Smooth muscle cell (in vitro differentiated cells): ENCODE results near the gene TDRD1. TPM values are rescaled to one million over a fixed set of nuclear protein-coding genes. Genes with fewer than 3 reads are reported as not detected.

Experiments used
- DNase-seq: peaks from one replicate; lab custom pipeline; 2025; ENCODE audit not compliant: unreplicated experiment; lab: John Stamatoyannopoulos, UW
- H2AFZ ChIP-seq: fragments of 200-600 bp; sonication (generic); 2 replicates; pipeline ENCODE4 v1.6.0; 2016; ENCODE audit warnings: antibody characterized with exemption, low read depth, mild to moderate bottlenecking
- H3F3A ChIP-seq: fragments of 200-600 bp; sonication (generic); 2 replicates; pipeline ENCODE4 v1.6.0; 2017; ENCODE audit warnings: antibody characterized with exemption, low read depth
- H3K27ac ChIP-seq: fragments of 200-600 bp; sonication (generic); 2 replicates; pipeline ENCODE4 v1.5.1; 2016; ENCODE audit warnings: low read depth, mild to moderate bottlenecking
- H3K27me3 ChIP-seq: fragments of 200-600 bp; sonication (generic); 2 replicates; pipeline ENCODE4 v1.6.1; 2016; ENCODE audit warnings: low read depth, mild to moderate bottlenecking
- H3K36me3 ChIP-seq: fragments of 200-600 bp; sonication (generic); 2 replicates; pipeline ENCODE4 v1.5.1; 2016; ENCODE audit warnings: low read depth
- H3K4me1 ChIP-seq: fragments of 200-600 bp; sonication (generic); 2 replicates; pipeline ENCODE4 v1.5.1; 2016; ENCODE audit warnings: low read depth
- H3K4me2 ChIP-seq: fragments of 200-600 bp; sonication (generic); 2 replicates; pipeline ENCODE4 v1.6.0; 2016; ENCODE audit warnings: mild to moderate bottlenecking
- H3K4me3 ChIP-seq: fragments of 200-600 bp; sonication (generic); 2 replicates; pipeline ENCODE4 v1.5.1; 2016; ENCODE audit warnings: mild to moderate bottlenecking
- H3K79me2 ChIP-seq: fragments of 200-600 bp; sonication (generic); 2 replicates; pipeline ENCODE4 v1.6.0; 2016; ENCODE audit warnings: low read depth, mild to moderate bottlenecking
- H3K9ac ChIP-seq: fragments of 200-600 bp; sonication (generic); 2 replicates; pipeline ENCODE4 v1.6.0; 2016; ENCODE audit warnings: low read depth
- H3K9me3 ChIP-seq: fragments of 200-600 bp; sonication (generic); replicated peaks from 2 replicates; pipeline ENCODE4 v1.5.1; 2016; ENCODE audit warnings: low read depth
- H4K20me1 ChIP-seq: fragments of 200-600 bp; sonication (generic); 2 replicates; pipeline ENCODE4 v1.6.0; 2016; ENCODE audit warnings: low read depth
- CTCF ChIP-seq: fragments of 200-600 bp; sonication (generic); IDR thresholded peaks from 2 replicates; pipeline ENCODE4 v1.5.1; 2017; ENCODE audit warnings: borderline replicate concordance, mild to moderate bottlenecking, antibody characterized with exemption; ENCODE audit not compliant: insufficient read depth, poor library complexity, severe bottlenecking
- WGBS: methylation state at CpG from one replicate; pipeline ENCODE4 v1.1.7; 2016; ENCODE audit warnings: low lambda C conversion rate; 5-methylcytosine and 5-hydroxymethylcytosine counted together
- polyA plus RNA-seq: library from polyadenylated mRNA; unstranded; fragments of >200 nt; fragmentation: Nextera tagmentation; extraction: Ambion mirVana; gene quantifications from 2 replicates; pipeline ENCODE4 v1.2.1, GENCODE V29; 2016
- total RNA-seq: library from RNA; depleted of rRNA; stranded (reverse); fragments of >200 nt; gene quantifications from 2 replicates; pipeline ENCODE4 v1.2.3, GENCODE V29; 2014

Gene TDRD1
- total and polyA plus RNA-seq, 2 experiments from 2014 or later: not detected

- Histone ChIP-seq H3F3A (no peaks in the 10 kb centered on the region), H3K9ac (no peak overlapping the region), H3K9me3 (no peaks in the 10 kb centered on the region), H2AFZ (no peak overlapping the region), H3K4me1 (peaks cover 7% of the 10 kb centered on the region), H3K79me2 (no peaks in the 10 kb centered on the region), H3K4me3 (peak overlapping the region; percentile 45), H3K27ac (no peak overlapping the region), H4K20me1 (no peaks in the 10 kb centered on the region), H3K36me3 (no peaks in the 10 kb centered on the region), H3K27me3 (peaks cover 82% of the 10 kb centered on the region), H3K4me2 (peak overlapping the region; percentile 87)
- TF ChIP-seq CTCF: no peak
- DNase-seq: no peak
- WGBS: 46% methylated on average over 11 of the region's 11 CpGs
These were observed 60.8 kb downstream of the TDRD1 start for GRCh38 chr10:114239994-114240345.

- Histone ChIP-seq H3K9me3 (no peaks in the 10 kb centered on the region), H3K27me3 (peaks cover 71% of the 10 kb centered on the region), H3K36me3 (no peaks in the 10 kb centered on the region), H3K27ac (no peak overlapping the region), H3K4me2 (no peak overlapping the region), H3K79me2 (no peaks in the 10 kb centered on the region), H3F3A (no peaks in the 10 kb centered on the region), H4K20me1 (no peaks in the 10 kb centered on the region), H3K9ac (no peak overlapping the region), H2AFZ (no peak overlapping the region), H3K4me1 (peaks cover 9% of the 10 kb centered on the region), H3K4me3 (no peak overlapping the region)
- DNase-seq: no peak
- WGBS: 90% methylated on average over 9 of the region's 9 CpGs
- no peak for TF ChIP-seq CTCF
These were observed 63.1 kb downstream of the TDRD1 start for GRCh38 chr10:114242235-114242634.

- no peaks in the 10 kb centered on the region for H3F3A ChIP-seq
- TF ChIP-seq CTCF: no peak
- H3K9ac ChIP-seq: no peak overlapping the region
- no peak for DNase-seq
- H3K9me3 ChIP-seq: no peaks in the 10 kb centered on the region
- no peak overlapping the region for H3K27ac ChIP-seq
- no peaks in the 10 kb centered on the region for H3K79me2 ChIP-seq
- peaks cover 57% of the 10 kb centered on the region for H3K27me3 ChIP-seq
- H2AFZ ChIP-seq: no peak overlapping the region
- no peaks in the 10 kb centered on the region for H3K36me3 ChIP-seq
- H4K20me1 ChIP-seq: no peaks in the 10 kb centered on the region
- H3K4me3 ChIP-seq: no peak overlapping the region
- peaks cover 9% of the 10 kb centered on the region for H3K4me1 ChIP-seq
- H3K4me2 ChIP-seq: no peak overlapping the region
- WGBS: 76% methylated on average over 9 of the region's 9 CpGs
These were observed 64.5 kb downstream of the TDRD1 start for GRCh38 chr10:114243661-114244060.

DNA sequence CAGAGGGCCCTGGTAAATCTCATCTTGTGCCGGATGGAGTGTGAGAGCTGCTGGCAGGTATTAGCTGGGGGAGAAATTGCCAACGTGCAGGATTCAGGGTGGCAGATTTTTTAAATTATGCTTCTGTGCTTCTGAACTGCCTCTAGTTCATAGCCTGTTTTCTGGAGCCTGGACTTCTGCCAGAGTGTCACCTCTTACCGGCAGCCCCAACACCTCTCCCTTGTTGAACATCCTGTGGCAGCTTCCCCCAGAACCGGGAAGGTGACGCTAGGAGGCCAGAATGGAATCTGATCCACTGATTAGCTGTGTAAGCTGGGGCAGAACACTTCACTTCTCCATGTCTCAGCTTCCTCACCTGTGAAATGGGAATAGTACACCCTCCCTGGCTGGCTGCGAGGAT lies 65.0 kb downstream of the TDRD1 start:
- H3F3A ChIP-seq: no peaks in the 10 kb centered on the region
- no peak overlapping the region for H2AFZ ChIP-seq
- H3K36me3 ChIP-seq: no peaks in the 10 kb centered on the region
- no peak overlapping the region for H3K4me2 ChIP-seq
- peaks cover 52% of the 10 kb centered on the region for H3K27me3 ChIP-seq
- 91% methylated on average over 6 of the region's 6 CpGs for WGBS
- H3K4me3 ChIP-seq: no peak overlapping the region
- no peaks in the 10 kb centered on the region for H3K79me2 ChIP-seq
- no peak for TF ChIP-seq CTCF
- H3K4me1 ChIP-seq: peaks cover 9% of the 10 kb centered on the region
- no peaks in the 10 kb centered on the region for H4K20me1 ChIP-seq
- H3K9me3 ChIP-seq: no peaks in the 10 kb centered on the region
- no peak overlapping the region for H3K9ac ChIP-seq
- no peak for DNase-seq
- H3K27ac ChIP-seq: no peak overlapping the region
